Stimulated activated naive CD8-positive, alpha-beta T cell treated with anti-CD3 and anti-CD28 coated beads, Interleukin-15, Interleukin-2, amounts not matched to agents 100 ng/mL and 50 ng/mL, for 24 hours (primary cell): ENCODE results near the gene NNT.
"Not testable (repeated sequence)": the region's sequence is repeated elsewhere in the genome, so short reads cannot be mapped to it uniquely, and the experiment has no call there.

ENCODE experiments used
- H3K27ac Mint-ChIP-seq: one replicate; pipeline ENCODE4 v1.8.0; 2021; ENCODE audit warnings: mild to moderate bottlenecking, mixed read lengths
- H3K27me3 Mint-ChIP-seq: one replicate; pipeline ENCODE4 v1.8.0; 2021; ENCODE audit warnings: mixed read lengths
- H3K36me3 Mint-ChIP-seq: one replicate; pipeline ENCODE4 v1.8.0; 2021; ENCODE audit warnings: low read depth, mixed read lengths
- H3K4me1 Mint-ChIP-seq: one replicate; pipeline ENCODE4 v1.8.0; 2021; ENCODE audit warnings: low read depth, mixed read lengths
- H3K4me3 Mint-ChIP-seq: one replicate; pipeline ENCODE4 v1.8.0; 2021; ENCODE audit warnings: mild to moderate bottlenecking, mixed read lengths
- H3K9me3 Mint-ChIP-seq: one replicate; pipeline ENCODE4 v1.8.0; 2021; ENCODE audit warnings: mixed read lengths

NNT gene

GRCh38 chr5:43683884-43684471 is 81.0 kb downstream of the NNT start:
- Mint-ChIP-seq H3K27me3 (no peaks in the 10 kb centered on the region), H3K27ac (peak overlapping the region; percentile 43), H3K36me3 (peaks cover 65% of the 10 kb centered on the region), H3K4me3 (no peak overlapping the region), H3K9me3 (no peaks in the 10 kb centered on the region), H3K4me1 (peaks cover 11% of the 10 kb centered on the region)

DNA sequence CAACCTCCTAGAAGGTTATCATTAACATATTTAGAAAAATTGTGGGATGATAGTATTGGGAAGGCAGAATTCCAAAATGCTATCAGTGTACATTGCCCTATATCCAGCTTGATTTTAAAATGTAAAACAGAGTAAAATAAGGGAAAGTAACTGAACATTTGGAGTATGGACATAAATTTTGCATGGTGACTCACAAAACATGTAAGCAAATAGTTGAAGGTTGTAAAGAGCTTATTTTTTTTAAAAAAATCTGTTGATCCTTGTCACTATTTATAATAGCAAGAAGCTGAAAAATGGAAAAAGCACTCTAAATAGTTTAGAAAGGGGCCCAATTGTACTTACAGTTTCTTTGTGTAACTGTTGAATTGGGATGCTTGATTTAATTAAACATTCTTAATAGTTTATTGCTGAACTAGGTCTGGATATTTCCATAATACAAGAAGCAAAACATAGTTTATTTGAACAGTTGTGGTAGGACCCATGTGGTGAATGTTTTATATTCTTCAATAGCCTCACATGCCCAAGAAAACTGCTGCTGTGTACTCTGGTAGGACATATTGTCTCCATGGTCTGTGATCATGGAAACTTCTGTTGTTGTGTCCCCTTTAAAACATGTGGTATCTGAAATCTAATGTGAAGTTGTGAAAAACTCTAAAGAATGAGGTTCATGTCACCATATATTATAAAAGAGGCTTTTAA is 82.4 kb downstream of the NNT start:
- no peaks in the 10 kb centered on the region for H3K9me3 Mint-ChIP-seq
- H3K4me1 Mint-ChIP-seq, result peaks cover 11% of the 10 kb centered on the region
- no peaks in the 10 kb centered on the region for H3K27me3 Mint-ChIP-seq
- H3K27ac Mint-ChIP-seq, result no peak overlapping the region
- no peak overlapping the region for H3K4me3 Mint-ChIP-seq
- peaks cover 69% of the 10 kb centered on the region for H3K36me3 Mint-ChIP-seq

DNA sequence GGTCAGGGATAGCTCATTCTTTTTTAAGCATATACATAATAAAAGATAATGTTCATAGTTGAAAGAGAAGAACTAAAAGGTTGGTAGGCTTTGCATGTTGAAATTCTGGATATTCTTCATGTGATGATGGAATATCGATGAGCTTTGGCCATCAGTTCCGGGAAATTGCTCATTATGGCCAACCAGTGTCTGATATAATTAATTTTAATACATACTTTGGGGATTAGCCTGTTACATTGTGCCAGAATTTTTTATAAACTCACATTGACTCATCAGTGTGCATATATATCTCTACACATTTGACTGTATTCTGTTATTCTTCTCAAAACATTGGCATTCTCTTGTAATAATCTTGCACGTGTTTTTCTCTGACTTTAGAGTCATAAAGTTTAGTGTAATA is 84.3 kb downstream of the NNT start:
- H3K4me1 Mint-ChIP-seq, result peaks cover 11% of the 10 kb centered on the region
- no peaks in the 10 kb centered on the region for H3K27me3 Mint-ChIP-seq
- peaks cover 4% of the 10 kb centered on the region for H3K9me3 Mint-ChIP-seq
- H3K36me3 Mint-ChIP-seq, result peaks cover 72% of the 10 kb centered on the region
- H3K27ac Mint-ChIP-seq, result no peak overlapping the region
- H3K4me3 Mint-ChIP-seq, result no peak overlapping the region

DNA sequence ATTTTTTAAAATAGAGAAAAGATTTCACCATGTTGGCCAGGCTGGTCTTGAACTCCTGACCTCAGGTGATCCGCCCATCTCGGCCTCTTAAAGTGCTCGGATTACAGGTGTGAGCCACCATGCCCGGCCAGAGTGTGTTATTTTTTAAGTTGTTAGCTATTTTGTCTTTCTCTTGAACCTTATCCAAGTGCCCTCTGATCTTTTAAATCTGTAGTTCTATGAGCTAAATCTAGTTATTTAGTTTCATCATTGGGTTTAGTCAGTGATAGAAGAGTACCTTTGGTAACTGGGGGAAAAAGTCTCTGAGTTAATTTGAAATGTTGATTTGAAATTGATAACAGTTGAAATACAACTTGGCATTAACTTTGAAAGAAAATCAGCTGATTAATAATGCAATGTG is 88.3 kb downstream of the NNT start:
- H3K4me1 Mint-ChIP-seq, result no peaks in the 10 kb centered on the region
- no peak overlapping the region for H3K4me3 Mint-ChIP-seq
- H3K9me3 Mint-ChIP-seq, result peaks cover 28% of the 10 kb centered on the region
- no peaks in the 10 kb centered on the region for H3K27me3 Mint-ChIP-seq
- H3K27ac Mint-ChIP-seq, result no peak overlapping the region
- peaks cover 75% of the 10 kb centered on the region for H3K36me3 Mint-ChIP-seq

DNA sequence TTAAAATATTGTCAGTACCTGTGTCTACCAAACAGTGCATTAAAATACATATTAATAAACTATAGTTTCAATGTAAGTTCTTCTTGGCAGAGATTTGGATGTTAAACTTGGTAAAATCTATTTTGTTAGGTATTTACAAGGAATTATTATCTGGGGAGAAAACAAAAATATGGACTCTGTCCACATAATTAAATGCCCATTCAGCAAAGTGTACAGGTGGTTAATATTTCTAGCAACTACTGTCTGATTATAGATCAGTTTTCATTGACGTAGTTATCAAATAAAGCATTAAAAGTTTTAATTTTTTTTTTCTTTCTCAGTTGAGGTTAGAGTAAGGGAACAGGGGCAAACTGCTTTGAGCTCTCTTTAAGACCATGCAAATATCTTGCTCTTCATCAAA is 88.9 kb downstream of the NNT start:
- Mint-ChIP-seq H3K36me3 (peaks cover 82% of the 10 kb centered on the region), H3K4me1 (no peaks in the 10 kb centered on the region), H3K27ac (no peak overlapping the region)

GRCh38 chr5:43693411-43693810 is 90.4 kb downstream of the NNT start:
- H3K27ac Mint-ChIP-seq, result no peak overlapping the region
- H3K9me3 Mint-ChIP-seq, result peaks cover 28% of the 10 kb centered on the region
- H3K27me3 Mint-ChIP-seq, result no peaks in the 10 kb centered on the region
- peaks cover 88% of the 10 kb centered on the region for H3K36me3 Mint-ChIP-seq
- H3K4me3 Mint-ChIP-seq, result no peak overlapping the region
- no peaks in the 10 kb centered on the region for H3K4me1 Mint-ChIP-seq

More for the DNA sequence above, 88.9 kb downstream of the NNT start:
- Mint-ChIP-seq H3K9me3 (peaks cover 28% of the 10 kb centered on the region), H3K4me3 (no peak overlapping the region), H3K27me3 (no peaks in the 10 kb centered on the region)

- H3K27ac Mint-ChIP-seq, result no peak overlapping the region
- no peaks in the 10 kb centered on the region for H3K27me3 Mint-ChIP-seq
- no peak overlapping the region for H3K4me3 Mint-ChIP-seq
- H3K36me3 Mint-ChIP-seq, result peaks cover 82% of the 10 kb centered on the region
- H3K4me1 Mint-ChIP-seq, result no peaks in the 10 kb centered on the region
- H3K9me3 Mint-ChIP-seq, result peaks cover 28% of the 10 kb centered on the region
Measured at GRCh38 chr5:43694027-43694426, 91.0 kb downstream of the NNT start.

DNA sequence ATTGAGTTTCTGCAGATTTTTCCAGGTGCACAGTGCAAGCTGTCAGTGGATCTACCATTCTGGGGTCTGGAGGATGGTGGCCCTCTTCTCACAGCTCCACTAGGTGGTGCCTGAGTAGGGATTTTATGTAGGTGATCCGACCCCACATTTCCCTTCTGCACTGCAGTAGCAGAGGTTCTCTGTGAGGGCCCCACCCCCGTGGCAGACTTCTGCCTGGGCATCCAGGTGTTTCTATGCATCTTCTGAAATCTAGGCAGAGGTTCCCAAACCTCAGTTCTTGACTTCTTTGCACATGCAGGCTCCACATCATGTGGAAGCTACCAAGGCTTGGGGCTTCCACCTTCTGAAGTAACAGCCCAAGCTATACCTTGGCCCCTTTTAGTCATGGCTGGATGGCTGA is 93.5 kb downstream of the NNT start:
- not testable (repeated sequence) for H3K27me3 Mint-ChIP-seq, H3K4me3 Mint-ChIP-seq, H3K27ac Mint-ChIP-seq, H3K4me1 Mint-ChIP-seq
- Mint-ChIP-seq H3K36me3 (peaks cover 82% of the 10 kb centered on the region), H3K9me3 (peaks cover 28% of the 10 kb centered on the region)

- Mint-ChIP-seq H3K27me3 (no peaks in the 10 kb centered on the region), H3K36me3 (peaks cover 82% of the 10 kb centered on the region), H3K27ac (no peak overlapping the region), H3K4me3 (no peak overlapping the region), H3K9me3 (peaks cover 10% of the 10 kb centered on the region), H3K4me1 (no peaks in the 10 kb centered on the region)
Measured at GRCh38 chr5:43699910-43700309, 96.9 kb downstream of the NNT start.

GRCh38 chr5:43700601-43701000 is 97.6 kb downstream of the NNT start:
- Mint-ChIP-seq H3K4me1 (no peaks in the 10 kb centered on the region), H3K27me3 (no peaks in the 10 kb centered on the region), H3K36me3 (peaks cover 82% of the 10 kb centered on the region), H3K4me3 (no peak overlapping the region), H3K9me3 (peaks cover 5% of the 10 kb centered on the region), H3K27ac (no peak overlapping the region)

- Mint-ChIP-seq H3K4me1 (no peaks in the 10 kb centered on the region), H3K4me3 (no peak overlapping the region), H3K27me3 (no peaks in the 10 kb centered on the region), H3K36me3 (peaks cover 78% of the 10 kb centered on the region), H3K27ac (no peak overlapping the region), H3K9me3 (no peaks in the 10 kb centered on the region)
Measured at GRCh38 chr5:43701227-43701626, 98.2 kb downstream of the NNT start.

DNA sequence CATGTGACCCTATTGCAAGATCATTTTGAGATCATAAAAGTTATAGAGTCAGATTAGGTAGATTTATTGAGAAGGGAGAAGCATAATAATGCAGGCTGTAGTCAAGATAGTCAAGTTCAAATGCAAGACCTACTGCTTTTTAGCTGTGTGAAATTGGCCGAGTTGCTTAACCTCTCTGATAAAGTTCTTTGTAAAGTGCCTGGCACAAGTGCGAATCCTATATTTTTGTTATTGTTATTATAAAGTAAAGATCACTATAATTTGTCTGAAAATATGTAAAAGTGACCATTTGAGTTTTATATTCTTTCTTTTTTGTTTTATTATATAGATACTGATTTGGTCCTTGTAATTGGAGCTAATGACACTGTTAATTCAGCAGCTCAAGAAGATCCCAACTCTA is 99.3 kb downstream of the NNT start:
- H3K27me3 Mint-ChIP-seq, result no peaks in the 10 kb centered on the region
- no peak overlapping the region for H3K4me3 Mint-ChIP-seq
- H3K36me3 Mint-ChIP-seq, result peaks cover 67% of the 10 kb centered on the region
- no peaks in the 10 kb centered on the region for H3K9me3 Mint-ChIP-seq
- H3K27ac Mint-ChIP-seq, result no peak overlapping the region
- no peaks in the 10 kb centered on the region for H3K4me1 Mint-ChIP-seq

DNA sequence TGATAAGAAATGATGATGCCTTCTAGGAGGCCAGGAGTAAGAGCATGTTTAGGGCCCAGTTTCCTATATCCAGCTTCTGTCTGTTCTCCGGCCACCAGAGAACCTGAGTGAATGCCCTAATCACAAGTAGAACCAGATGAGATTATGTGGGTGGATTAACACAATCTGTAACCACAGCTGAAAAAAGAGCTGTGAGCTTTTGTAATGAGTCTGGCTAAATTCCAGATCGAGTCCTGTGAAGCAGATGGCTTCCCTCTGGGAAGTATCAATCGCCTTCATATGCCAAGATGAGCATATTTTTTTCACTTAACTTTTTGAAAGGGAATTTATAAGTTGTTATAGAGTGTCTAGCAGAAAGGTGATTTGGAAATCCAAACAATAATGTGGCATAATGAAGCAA is 99.8 kb downstream of the NNT start:
- H3K4me1 Mint-ChIP-seq, result no peaks in the 10 kb centered on the region
- H3K27ac Mint-ChIP-seq, result no peak overlapping the region
- H3K36me3 Mint-ChIP-seq, result peaks cover 63% of the 10 kb centered on the region
- no peaks in the 10 kb centered on the region for H3K9me3 Mint-ChIP-seq
- no peaks in the 10 kb centered on the region for H3K27me3 Mint-ChIP-seq
- H3K4me3 Mint-ChIP-seq, result no peak overlapping the region

GRCh38 chr5:43704243-43704642 is 101.3 kb downstream of the NNT start:
- Mint-ChIP-seq H3K4me3 (no peak overlapping the region), H3K27me3 (no peaks in the 10 kb centered on the region)

DNA sequence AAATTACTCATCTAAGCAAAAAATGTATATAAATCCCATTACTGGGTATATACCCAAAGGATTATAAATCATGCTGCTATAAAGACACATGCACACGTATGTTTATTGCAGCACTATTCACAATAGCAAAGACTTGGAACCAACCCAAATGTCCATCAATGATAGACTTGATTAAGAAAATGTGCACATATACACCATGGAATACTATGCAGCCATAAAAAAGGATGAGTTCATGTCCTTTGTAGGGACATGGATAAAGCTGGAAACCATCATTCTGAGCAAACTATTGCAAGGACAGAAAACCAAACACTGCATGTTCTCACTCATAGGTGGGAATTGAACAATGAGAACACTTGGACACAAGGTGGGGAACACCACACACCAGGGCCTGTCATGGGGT is 103.6 kb downstream of the NNT start:
- H3K27ac Mint-ChIP-seq, H3K27me3 Mint-ChIP-seq, H3K4me3 Mint-ChIP-seq, H3K9me3 Mint-ChIP-seq, H3K4me1 Mint-ChIP-seq: not testable (repeated sequence)
- peaks cover 39% of the 10 kb centered on the region for H3K36me3 Mint-ChIP-seq

More at GRCh38 chr5:43704243-43704642, 101.3 kb downstream of the NNT start:
- no peaks in the 10 kb centered on the region for H3K4me1 Mint-ChIP-seq
- peaks cover 58% of the 10 kb centered on the region for H3K36me3 Mint-ChIP-seq
- no peaks in the 10 kb centered on the region for H3K9me3 Mint-ChIP-seq
- no peak overlapping the region for H3K27ac Mint-ChIP-seq

DNA sequence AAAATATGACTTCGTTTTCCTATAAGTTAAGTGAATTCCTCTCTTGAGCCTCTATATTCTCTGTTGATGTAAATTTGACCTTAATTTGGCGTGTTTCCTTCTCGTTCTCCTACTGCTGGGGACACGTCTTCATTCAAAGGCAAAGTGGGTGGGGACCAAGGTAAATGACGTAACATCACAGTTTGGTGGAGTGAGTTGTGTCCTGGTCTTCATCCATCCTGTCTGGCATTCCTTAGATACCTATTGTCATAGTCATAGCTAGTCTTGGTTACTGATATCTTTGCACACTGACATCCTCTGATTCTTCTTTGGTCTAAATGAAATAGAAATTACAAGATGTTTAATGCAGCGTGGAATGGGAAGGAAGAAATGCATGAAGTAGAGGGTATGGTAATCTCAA is 108.5 kb downstream of the NNT start:
- Mint-ChIP-seq H3K27ac (no peak overlapping the region), H3K4me3 (no peak overlapping the region), H3K4me1 (no peaks in the 10 kb centered on the region), H3K9me3 (no peaks in the 10 kb centered on the region), H3K27me3 (no peaks in the 10 kb centered on the region), H3K36me3 (no peaks in the 10 kb centered on the region)
